ENCODE data around the gene SLC17A7. TPM values are rescaled to one million over a fixed set of nuclear protein-coding genes. Genes with fewer than 3 reads are reported as not detected.

Gene SLC17A7
- total RNA-seq, 1 experiment from 2014 or later = 1.8 TPM

- no peak for TF ChIP-seq TCF7L2 (IDR thresholded peaks at IDR 0.05; ENCODE audit: borderline replicate concordance, extremely low read depth, insufficient read depth, insufficient read length)
Measured at GRCh38 chr19:49400029-49400428, 41.3 kb downstream of the SLC17A7 start (continued).

- Histone ChIP-seq H3K36me3 (ENCODE audit: control insufficient read depth in 1 of 2, insufficient read depth in 2 of 2, low read length in 2 of 2) (no peaks in the 10 kb centered on the region), H3K27me3 (ENCODE audit: insufficient read depth, low read length) (no peaks in the 10 kb centered on the region), H3K79me2 (ENCODE audit: insufficient read depth, low read length) (no peaks in the 10 kb centered on the region), H3K9me2 (ENCODE audit: insufficient read depth) (no peaks in the 10 kb centered on the region), H2AFZ (ENCODE audit: low read depth, low read length, poor library complexity, severe bottlenecking) (no peak overlapping the region), H3K27ac (ENCODE audit: low read depth, low read length) (no peak overlapping the region), H3K4me2 (ENCODE audit: low read length) (no peak overlapping the region), H3K9ac (ENCODE audit: low read length) (no peak overlapping the region), H3K9me3 (ENCODE audit: control insufficient read depth in 1 of 2, insufficient read depth in 1 of 2, low read depth in 1 of 2, low read length in 2 of 2) (no peaks in the 10 kb centered on the region), H4K20me1 (ENCODE audit: insufficient read depth) (no peaks in the 10 kb centered on the region), H3K4me3 (replicated peaks in 1 of 2; ENCODE audit: low read depth in 1 of 2, low read length in 2 of 2) (no peak overlapping the region), H3K4me1 (ENCODE audit: control insufficient read depth in 1 of 2, insufficient read depth in 2 of 2, low read length in 2 of 2) (peaks cover 6 to 8% of the 10 kb centered on the region in 2 experiments; a peak in 3 of 4 replicates)
- ChIA-PET POLR2A (interaction anchor here (1.2 kb wide), 1 partner anchor 54 kb away, joined by 3 read pairs; the partner anchor contains the start of gene ALDH16A1), RAD21 (ENCODE audit: low non-redundant PET in 1 of 2, low total read pairs in 2 of 2, uncharacterized antibody in 2 of 2, unreplicated experiment in 2 of 2) (no interaction called here), CTCF (no interaction called here)
- DNase-seq (ENCODE audit: low read depth, low spot score) = no peak
- BruUV-seq (replicated peaks) = no TSS peak
- intact Hi-C loops (cut with micrococcal nuclease) = no loop called here
- ATAC-seq = no peak
- no peak for TF ChIP-seq POLR2AphosphoS5 (IDR thresholded peaks at IDR 0.05; ENCODE audit: low read depth, low read length)
- TF ChIP-seq EZH2 (IDR thresholded peaks at IDR 0.05) = no peak
Measured at GRCh38 chr19:49398931-49399330, 42.4 kb downstream of the SLC17A7 start.

- intact Hi-C loops (cut with micrococcal nuclease) = no loop called here
- Histone ChIP-seq H3K4me2 (ENCODE audit: low read length) (no peak overlapping the region), H3K27ac (ENCODE audit: low read depth, low read length) (no peak overlapping the region), H2AFZ (ENCODE audit: low read depth, low read length, poor library complexity, severe bottlenecking) (no peak overlapping the region), H3K9ac (ENCODE audit: low read length) (no peak overlapping the region), H3K27me3 (ENCODE audit: insufficient read depth, low read length) (no peaks in the 10 kb centered on the region), H4K20me1 (ENCODE audit: insufficient read depth) (no peaks in the 10 kb centered on the region), H3K9me3 (ENCODE audit: control insufficient read depth in 1 of 2, insufficient read depth in 1 of 2, low read depth in 1 of 2, low read length in 2 of 2) (no peaks in the 10 kb centered on the region), H3K9me2 (ENCODE audit: insufficient read depth) (no peaks in the 10 kb centered on the region), H3K36me3 (ENCODE audit: control insufficient read depth in 1 of 2, insufficient read depth in 2 of 2, low read length in 2 of 2) (no peaks in the 10 kb centered on the region), H3K79me2 (ENCODE audit: insufficient read depth, low read length) (no peaks in the 10 kb centered on the region), H3K4me1 (ENCODE audit: control insufficient read depth in 1 of 2, insufficient read depth in 2 of 2, low read length in 2 of 2) (no peaks in the 10 kb centered on the region), H3K4me3 (replicated peaks in 1 of 2; ENCODE audit: low read depth in 1 of 2, low read length in 2 of 2) (no peak overlapping the region)
- no peak for ATAC-seq
- ChIA-PET RAD21 (ENCODE audit: low non-redundant PET in 1 of 2, low total read pairs in 2 of 2, uncharacterized antibody in 2 of 2, unreplicated experiment in 2 of 2) (no interaction called here), CTCF (no interaction called here), POLR2A (interaction anchor here (1.2 kb wide), 1 partner anchor 55 kb away, joined by 3 read pairs; the partner anchor contains the start of gene ALDH16A1)
- BruUV-seq (replicated peaks) = no TSS peak
- no peak for DNase-seq (ENCODE audit: low read depth, low spot score)
- TF ChIP-seq CBX3 (IDR thresholded peaks at IDR 0.05; ENCODE audit: low read depth) (no peak), ATF3 (IDR thresholded peaks at IDR 0.05) (no peak), SRF (IDR thresholded peaks at IDR 0.05; ENCODE audit: low read depth) (no peak), TCF7L2 (IDR thresholded peaks at IDR 0.05; ENCODE audit: borderline replicate concordance, extremely low read depth, insufficient read depth, insufficient read length) (no peak), CTCF (IDR thresholded peaks at IDR 0.05 in 2 of 3, conservative IDR thresholded peaks at IDR 0.05 in 1 of 3; ENCODE audit: borderline replicate concordance in 1 of 3, insufficient read depth in 1 of 3, low read depth in 2 of 3, low read length in 2 of 3) (no peak), EGR1 (IDR thresholded peaks at IDR 0.05; ENCODE audit: low read depth) (no peak), FOSL1 (IDR thresholded peaks at IDR 0.05; ENCODE audit: low read depth) (no peak), REST (IDR thresholded peaks at IDR 0.05; ENCODE audit: low read depth) (no peak), ZNF274 (IDR thresholded peaks at IDR 0.05; ENCODE audit: low read depth, low read length) (no peak), SIN3A (IDR thresholded peaks at IDR 0.05; ENCODE audit: low read depth) (no peak), POLR2A (IDR thresholded peaks at IDR 0.05; ENCODE audit: borderline replicate concordance, extremely low read depth, insufficient read depth, insufficient read length) (no peak)
Measured at GRCh38 chr19:49398001-49398615, 43.2 kb downstream of the SLC17A7 start.
